HG03520 (cell line): ENCODE results near the gene CAT.
A peak's percentile ranks its signal among the peaks of the same experiment; 100 is the strongest.

Source experiments
- ATAC-seq: cut with Tn5 transposase; IDR thresholded peaks from one replicate; pipeline ENCODE4 v1.9.1; 2021; ENCODE audit warnings: mild to moderate bottlenecking, moderate library complexity; ENCODE audit not compliant: unreplicated experiment

Gene CAT

DNA sequence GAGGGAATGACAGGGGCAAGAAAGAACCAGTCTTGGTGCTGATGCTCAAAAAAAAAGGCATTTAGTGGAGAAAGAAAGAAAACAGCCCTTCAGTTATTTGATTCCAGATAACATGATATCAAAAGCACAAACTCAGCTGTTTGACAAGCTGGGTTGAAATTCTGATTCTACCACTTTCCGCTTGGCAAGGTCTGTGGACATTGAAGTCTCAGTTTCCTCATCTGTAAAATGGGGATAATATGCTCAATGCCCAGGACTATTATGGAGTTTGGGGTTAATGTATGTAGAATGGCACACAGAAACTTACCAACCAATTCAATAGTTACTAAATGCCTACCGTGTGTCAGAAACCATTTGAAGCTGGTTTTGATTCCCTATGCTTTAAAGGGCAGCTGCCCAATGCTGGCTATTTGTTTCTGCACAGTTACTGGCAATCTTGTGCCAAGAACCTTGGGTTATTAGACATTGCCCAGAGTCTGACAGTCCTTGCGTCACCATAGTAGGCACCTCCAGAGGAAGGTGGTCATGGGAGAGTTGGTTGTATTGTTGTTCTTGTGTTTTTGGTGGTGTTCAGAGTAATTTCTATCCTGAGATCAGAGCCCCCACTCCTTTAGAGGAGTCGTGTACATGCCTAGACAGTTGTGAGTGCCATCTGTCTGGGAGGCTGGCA lies 55.3 kb downstream of the CAT start:
- ATAC-seq, result no peak

DNA sequence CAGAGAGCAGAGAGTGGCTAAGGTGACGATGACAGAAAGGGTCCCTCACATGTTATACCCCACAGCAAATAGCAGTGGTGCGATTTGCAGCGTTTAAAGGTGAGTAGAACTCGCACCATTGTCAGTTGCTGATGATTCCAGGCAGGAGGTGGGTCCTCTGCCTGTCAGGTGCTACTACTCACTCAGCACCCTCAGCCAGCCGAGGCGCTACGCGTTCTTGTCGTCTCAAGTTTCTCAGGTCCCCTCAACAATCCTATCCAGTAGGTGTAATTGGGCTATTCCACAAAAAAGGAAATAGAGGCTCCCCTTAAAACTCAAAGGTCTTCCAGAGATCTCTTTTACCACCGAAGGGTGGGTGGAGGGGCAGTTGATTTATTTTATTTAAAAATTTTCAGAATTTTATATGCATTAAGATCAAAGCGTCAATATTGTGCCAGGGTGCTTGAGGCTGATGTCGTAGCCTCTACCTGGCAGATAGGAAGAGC lies 56.5 kb downstream of the CAT start:
- ATAC-seq, result no peak

DNA sequence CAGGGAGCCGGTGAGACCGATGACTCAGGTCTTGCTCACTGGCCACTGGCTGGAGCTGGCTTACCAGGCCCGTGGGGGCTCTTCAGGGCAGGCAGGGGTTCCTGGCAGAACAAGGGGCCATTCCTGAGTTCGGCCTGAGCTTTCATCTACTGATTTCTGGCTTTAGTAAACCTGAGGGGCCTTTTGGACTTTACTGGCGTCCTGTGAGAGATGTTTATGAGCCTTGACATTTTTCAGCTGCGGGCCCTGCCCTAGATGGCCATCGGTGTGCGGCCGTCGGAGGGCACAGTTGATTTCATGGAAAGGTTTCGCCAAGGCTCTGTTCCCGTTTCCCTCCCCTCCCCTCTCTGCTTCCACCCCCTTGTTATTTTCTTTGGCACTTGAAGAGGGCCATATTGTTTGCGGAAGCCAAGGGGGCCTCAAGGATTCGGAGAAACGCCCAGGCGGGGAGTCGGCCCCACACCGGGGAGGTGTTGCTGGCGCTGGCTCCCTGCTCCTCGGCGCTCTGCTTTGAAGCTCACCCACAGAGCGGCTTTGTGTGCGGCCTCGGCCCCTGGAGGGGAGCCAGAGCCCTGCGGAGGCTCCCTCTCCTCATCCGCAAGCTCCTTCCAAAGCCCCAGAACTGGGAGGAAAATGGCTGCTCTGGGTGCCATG lies 57.1 kb downstream of the CAT start:
- no peak for ATAC-seq

DNA sequence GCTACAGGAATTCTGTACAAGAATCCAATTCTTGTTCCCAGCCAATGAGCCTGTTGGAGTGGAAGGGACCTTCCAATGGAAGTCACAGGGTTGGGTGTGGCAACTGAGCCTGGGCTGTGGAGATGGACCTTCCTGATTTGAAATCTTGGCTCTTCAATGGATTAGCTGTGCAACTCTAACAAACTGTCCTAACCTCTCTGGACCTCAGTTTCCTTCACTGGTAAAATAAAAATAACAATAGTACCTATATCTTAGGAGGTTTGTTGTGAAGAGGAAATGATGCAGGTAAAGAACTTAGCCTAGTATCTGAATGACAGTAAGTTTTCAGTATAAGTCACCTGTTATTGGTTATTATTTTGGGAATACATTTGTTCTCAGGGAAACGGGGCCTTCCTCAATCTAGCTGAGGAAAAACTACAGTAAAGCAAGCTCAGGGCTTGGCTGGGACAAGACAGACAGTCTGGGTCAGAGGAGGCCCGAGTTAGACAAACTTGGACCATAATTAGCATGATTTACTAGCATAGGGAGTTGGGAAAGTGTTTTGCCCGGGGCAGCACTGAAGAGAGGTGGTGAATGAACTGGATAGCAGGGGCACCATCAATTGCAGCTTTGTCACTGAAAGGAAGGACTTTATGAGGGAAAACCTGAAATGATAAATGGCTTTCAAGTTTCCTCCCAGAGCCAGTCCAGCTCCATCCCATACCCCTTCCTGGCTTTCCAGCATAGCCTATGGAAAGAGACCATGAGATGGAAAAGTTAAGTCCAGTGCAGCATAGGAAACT lies 61.2 kb downstream of the CAT start:
- no peak for ATAC-seq

DNA sequence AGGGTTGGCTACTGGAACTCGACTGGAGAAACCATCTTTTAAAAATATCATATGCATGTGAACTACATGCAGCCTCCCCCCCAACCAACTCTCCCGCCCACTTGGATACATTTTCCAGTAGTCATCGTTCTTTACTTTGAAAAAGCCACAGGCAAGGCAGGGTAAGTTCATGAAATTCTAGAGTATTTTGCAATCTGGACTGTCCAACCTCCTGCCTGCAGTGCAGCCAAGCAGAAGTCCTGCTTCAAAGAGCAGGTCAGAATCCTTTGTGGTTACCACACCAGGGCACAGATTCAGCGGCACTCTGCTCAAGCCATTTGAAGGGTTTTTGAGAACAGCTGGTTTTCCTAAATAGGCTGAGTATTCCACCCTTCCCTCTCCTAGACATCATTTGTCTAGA lies 62.8 kb downstream of the CAT start:
- ATAC-seq, result no peak

DNA sequence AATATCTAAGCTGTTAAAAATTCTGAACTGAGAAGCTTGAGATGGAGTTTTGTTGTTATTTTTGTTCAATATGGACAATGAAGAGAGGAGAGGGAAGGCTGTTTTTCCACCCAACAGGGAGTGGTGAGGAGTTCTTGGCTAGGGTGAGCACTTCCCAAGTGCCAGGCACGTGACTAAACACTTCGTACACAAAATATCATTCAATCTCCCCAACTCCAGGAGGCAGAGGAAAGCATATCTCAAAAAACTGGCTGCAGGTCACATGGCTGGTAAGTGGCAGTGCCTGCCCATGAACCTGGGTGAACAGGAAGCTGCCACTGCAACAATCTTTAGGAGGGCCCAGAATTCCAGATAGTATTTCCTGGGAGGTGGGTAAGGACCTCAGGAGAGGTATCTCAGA lies 63.2 kb downstream of the CAT start:
- ATAC-seq, result no peak

DNA sequence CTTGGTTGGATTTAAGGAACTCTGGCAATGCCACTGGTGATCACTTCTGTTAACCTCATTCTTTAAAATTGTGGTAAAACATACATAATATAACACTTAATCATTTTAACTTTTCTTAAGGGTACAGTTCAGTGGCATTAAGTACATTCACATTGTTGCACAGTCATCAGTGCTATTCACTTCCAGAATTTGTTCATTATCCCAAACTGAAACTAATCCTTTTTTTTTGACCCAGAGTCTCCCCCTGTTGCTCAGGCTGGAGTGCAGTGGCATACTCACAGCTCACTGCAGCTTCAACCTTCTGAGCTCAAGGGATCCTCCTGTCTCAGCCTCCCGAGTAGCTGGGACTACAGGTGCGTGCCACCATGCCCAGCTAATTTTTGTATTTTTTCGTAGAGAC lies 64.2 kb downstream of the CAT start:
- ATAC-seq, result no peak

DNA sequence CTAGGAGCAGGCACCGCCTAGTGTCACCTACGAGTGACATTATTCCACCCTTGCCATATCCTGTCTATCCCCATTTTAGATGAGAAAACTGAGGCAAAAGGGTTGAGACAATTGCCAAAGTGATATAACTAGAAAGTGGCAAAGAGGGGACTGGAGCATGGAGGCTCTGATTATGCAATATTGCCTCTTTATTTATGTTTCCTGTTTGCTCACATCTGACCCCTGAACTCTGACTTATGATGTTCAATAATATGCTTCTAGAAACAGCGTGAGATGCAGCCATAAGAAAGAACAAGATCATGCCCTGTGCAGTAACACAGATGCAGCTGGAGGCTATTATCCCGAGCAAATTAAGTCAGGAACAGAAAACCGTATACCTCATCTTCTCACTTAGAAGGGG lies 67.1 kb downstream of the CAT start:
- no peak for ATAC-seq

DNA sequence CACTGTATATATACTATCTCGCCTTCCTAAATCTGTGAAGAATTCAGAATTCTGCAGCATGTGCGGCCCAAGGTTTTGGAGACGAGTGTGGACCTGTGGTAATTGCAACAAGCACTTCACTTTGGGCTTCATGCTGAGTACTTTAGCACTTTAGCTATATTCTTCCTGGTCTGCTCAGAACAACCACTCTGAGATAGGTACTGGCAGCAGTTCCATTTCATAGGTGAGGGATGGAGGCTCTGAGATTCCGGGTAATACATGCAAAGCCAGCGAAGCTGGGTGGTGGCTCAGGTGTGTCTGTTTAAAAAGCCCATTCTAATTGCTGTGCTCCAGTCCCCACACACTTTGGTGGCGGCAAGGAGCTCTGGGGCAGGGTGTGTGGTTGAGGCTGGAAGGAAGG lies 68.4 kb downstream of the CAT start:
- ATAC-seq, result no peak

DNA sequence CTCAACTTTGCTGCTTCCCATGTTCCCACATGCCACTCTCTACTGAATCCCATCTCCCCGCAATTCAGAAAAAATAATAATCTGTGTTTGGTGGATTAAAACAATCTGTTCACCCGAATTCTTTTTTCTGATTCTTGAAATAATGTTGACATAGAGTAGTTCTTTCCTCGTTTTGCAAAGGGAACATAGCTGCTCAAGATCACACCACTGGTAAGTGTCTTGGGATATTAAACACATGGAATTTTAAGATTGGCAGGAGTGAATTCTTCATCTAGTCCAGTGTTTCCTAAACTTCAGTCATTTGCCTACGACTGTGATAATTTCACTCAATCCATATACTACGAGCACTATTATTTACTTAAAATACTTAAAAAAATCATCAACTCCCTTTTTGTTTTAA lies 68.9 kb downstream of the CAT start:
- no peak for ATAC-seq

DNA sequence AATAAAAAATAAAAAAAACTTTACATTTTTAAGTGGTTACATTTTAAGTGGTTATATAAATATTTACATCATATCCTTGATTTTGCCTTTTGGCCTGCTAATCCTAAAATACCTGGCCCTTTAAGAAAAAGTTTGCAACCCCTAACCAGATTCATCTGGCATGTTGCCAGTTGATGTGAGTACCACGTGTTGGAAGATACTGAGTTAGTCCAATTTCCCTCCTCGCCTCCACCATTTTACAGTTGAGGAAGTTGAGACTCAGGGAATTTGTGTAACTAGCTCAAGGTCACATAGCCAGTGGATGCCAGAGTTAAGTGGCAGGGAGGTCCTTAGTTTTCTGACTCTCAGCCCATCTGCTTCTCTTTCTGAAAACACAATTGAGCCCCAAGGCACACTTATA lies 69.8 kb downstream of the CAT start:
- no peak for ATAC-seq

DNA sequence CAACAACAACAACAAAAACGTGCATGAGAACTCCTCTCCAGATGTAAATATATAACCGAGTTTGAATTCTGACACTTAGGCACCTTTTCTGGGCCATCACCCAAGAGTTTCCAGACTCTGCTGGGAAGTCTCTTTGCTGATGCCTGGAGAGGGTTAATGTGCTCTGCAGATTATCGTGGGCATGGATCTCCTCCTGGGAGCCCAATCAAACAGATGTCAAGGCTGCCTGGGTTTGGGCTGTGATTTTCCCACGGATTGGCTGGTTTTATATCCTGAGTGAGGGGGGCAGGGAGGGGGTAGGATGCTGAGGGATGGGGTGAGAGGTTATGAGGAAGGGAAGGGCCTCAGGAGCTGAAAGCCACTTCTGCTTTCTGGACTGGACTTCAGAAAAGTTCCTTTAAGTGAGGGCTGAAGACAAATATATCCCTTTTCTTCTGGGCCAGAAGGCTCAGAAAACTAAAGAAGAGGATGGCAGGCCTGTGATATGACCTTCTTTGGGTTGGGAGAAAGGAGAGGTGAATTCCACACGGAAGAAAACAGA lies 70.7 kb downstream of the CAT start:
- ATAC-seq, result no peak

DNA sequence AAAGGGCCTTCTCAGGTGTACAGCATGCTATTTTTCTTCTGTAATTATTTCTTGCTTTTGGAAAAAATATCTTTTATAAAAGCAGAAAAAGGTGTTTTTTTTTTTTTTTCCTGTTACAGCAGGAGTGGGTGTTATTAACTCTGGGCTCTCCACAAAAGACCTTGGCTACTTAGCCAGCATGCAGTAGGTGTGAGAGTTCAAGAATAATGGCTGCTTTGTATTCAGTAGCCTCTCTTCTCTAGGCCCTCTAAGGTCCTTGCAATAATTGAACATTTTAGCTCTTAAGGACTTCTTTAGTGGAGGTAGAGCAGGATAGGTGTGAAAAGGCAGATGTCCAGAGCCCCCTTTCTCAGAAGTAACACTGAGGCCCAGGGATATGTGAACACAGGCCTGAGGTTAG lies 71.5 kb downstream of the CAT start:
- ATAC-seq, result no peak

DNA sequence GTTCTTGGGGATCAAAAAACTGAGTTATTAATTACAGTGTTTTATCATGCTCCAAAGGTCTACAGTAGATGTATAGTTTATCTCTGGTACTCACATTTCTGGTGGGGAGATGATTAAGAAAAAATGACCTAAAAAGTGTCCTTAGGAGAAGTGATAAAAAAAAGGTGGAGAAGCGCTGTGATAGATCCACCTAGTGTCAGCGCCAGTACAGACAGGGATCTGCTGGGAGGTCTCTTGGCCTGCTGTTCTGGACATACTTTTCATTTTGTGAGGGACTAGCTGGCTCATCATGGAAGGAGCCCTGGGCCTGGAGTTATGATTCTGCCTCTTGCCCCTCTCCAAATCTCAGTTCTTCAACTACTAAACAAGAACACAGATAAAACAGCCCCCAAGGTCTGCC lies 71.9 kb downstream of the CAT start:
- no peak for ATAC-seq

DNA sequence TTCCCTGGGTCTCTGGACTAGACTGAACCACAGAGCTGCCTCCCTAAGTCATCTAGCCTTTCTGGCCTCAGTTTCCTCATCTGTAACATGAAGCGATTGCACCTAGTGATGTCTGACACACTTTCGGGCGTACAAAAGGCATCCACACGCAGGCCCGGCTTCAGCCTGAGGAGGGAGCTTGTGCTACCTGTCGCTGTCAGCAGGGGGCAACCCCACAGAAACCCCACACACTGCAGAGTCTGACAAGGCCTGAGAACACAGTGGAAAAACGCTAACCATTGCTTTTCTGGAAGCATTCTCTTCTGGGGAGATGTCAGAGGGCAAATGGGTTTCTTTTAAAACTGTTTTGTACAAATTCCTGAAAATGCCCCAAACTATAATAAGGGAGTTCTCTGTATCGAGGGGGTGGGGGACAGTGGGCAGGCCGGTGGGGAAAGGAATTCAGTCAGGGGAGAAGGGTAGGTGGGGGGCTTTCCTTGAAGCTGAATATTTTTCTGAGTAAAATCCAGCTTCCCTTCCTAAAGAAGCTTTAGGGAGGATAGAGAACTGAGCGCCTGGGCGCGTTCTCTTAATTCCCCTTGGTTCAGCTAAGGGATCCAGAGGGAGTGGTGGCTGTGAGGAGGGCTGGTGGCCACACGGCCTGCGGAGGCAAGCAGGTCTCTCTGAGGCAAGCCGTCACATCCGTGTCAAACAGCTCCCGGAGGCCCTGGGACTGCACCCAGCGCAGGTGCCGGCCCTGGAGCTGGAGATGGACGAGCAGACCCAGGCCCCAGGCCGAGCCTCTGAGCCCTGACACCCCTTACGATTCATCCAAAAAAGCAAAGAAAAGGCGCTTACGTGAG lies 74.3 kb downstream of the CAT start:
- peak; percentile 82 for ATAC-seq

DNA sequence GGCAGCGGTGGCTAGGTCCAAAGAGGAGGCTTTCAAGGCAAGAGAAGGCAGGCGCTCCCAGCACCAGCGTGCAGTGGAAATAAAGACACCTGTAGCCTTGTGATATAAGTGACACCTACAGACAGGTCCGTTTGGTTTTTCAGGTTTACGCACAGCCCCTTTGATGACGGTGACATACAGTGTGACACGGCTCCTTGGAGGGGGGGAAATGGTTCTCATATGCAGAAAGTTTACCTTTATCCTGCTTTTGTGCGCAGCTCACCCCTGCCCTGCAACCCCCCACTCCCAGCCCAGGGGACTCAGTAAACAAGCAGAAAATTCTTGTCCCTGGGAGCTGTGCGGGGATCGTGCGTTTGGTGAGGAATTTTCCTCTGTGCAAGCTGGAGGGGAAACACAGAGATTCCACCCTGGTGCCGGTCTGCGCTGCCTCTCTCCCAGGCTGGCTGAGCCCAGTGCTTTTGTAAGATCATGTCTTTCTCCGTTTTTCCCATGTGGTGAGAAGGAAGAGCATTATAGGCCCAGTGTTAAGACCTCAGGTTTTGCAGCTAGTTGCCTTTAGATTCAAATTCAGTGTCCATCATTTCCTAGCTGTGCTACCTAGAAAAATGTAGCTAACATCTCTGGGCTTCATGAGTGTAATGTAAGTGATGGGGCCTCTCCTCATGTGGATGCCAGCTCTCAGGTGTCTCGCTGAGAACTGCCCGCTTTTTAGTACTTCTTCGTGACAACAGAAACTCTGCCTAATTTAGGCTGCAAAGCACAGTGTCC lies 75.1 kb downstream of the CAT start, which contains the start of gene ELF5:
Gene ELF5, minus strand, starts transcription at position 113 of the 768 bp plus-strand sequence. CDS start 8,045 bp downstream, outside the sequence.
- ATAC-seq, result no peak

DNA sequence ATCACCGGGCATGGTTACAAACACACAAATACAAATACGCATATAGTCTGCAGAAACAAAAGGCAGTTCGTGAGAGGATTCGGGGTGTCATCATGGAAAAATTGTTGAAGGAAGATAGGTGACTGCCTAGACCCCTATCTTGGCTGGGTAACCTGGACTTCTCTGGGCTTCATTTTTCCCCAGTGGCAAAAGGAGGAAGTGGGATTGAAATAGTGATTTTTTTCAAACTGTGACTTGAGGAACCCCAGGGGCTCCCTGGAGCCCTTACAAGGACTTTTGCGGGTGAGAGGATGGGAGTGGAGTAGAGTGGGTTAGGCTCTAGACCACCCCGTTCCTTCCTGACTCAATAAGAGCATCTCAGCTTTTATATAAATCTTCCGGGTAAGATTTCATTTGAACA lies 75.9 kb downstream of the CAT start:
- ATAC-seq, result no peak

DNA sequence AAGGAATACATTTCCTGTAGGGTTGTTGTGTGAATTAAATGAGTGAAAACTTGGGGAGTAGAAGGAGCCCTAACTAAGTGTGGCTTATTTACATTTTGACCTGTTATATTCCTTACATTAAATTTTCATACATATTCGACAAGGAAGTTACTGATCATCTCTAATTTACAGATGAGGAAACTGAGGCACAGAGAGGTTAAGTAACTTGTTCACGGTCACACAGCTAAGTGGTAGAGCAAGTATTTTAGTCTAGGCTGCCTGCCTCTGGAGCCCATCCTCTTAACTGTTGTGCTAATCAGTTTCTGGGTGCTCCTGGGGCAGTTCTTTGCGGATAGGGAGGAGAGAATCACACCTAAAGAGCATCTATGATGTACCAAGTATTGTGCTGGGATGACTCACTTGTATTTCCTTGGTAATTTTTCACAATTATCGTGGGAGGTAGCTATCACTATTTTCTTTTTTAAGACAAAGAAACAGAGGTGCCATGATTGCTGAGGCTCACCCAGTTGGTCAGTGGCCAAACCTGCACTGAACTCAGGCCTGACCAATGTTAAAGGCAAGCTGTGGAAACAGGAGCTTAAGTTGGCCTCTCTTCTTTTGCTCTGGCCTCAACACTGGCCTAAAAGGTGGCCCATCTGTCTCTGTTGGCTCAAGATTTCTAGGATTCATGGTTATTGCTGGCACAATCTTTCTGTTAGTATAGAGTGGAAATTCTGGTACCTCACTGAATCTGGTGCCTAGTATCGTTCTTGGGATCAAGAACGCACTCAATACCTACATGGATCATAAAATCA lies 77.7 kb downstream of the CAT start:
- no peak for ATAC-seq

DNA sequence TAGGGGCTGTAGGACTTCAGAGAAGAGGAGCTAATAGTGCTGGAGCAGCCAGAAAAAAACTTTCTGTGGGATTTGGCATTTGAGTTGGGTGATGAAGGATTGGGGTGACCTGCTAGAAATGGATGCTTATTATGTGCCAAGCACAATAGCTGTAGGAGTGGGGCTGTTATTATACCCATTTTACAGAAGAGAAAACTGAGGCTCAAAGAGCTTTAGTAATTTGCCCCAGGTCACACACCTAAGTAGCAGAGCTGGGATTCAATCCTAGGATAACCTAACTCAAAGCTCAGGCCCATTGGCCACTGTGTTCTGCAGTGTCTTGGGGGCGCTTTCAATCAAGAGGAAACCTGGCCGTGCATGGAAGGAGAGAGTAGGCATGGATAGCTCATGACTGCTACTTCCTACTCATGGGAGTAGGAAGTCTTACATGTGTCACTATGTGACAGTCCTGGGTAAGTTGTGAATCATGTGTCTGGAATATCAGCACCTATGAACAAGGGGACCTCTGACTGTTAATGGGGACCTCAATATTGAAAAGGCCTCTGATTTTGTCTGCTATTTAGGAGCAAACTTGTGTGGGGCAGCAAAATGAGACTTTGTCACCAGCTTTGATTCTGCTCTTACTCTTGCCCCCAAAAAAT lies 81.0 kb downstream of the CAT start:
- no peak for ATAC-seq
